ENCODE measurements around the gene PREPL.

DNA sequence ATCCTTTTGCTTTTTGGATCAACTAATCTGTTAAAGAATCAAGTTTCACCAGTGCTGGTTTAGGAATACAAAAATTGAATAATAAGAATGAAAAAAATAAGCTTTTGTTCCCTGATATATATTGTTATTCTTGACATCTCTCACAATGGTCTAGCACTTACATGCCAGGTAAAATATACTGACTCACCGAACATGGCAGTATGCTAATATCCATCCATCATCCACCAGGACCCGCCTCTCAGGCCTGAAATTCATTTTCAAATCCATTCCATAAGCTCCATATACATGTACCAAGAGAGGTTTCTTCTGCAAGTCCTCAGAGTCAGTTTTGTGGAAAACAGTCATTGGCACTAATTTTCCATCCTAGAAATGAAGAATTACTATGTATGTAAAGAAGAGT, 32.5 kb downstream of the PREPL start:
- no peak for TF ChIP-seq EZH2 (IDR thresholded peaks at IDR 0.05; ENCODE audit: low read depth, unreplicated experiment)
- TF ChIP-seq, protein P1, sequence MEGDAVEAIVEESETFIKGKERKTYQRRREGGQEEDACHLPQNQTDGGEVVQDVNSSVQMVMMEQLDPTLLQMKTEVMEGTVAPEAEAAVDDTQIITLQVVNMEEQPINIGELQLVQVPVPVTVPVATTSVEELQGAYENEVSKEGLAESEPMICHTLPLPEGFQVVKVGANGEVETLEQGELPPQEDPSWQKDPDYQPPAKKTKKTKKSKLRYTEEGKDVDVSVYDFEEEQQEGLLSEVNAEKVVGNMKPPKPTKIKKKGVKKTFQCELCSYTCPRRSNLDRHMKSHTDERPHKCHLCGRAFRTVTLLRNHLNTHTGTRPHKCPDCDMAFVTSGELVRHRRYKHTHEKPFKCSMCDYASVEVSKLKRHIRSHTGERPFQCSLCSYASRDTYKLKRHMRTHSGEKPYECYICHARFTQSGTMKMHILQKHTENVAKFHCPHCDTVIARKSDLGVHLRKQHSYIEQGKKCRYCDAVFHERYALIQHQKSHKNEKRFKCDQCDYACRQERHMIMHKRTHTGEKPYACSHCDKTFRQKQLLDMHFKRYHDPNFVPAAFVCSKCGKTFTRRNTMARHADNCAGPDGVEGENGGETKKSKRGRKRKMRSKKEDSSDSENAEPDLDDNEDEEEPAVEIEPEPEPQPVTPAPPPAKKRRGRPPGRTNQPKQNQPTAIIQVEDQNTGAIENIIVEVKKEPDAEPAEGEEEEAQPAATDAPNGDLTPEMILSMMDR (conservative IDR thresholded peaks at IDR 0.05; ENCODE audit: low read depth in 2 of 2): no peak
- TF ChIP-seq STAT1 (IDR thresholded peaks at IDR 0.05; ENCODE audit: unreplicated experiment): no peak
- no peak for TF ChIP-seq ZNF114 (CRISPR knock-in tag; IDR thresholded peaks at IDR 0.05)
- TF ChIP-seq EZH2phosphoT487 (IDR thresholded peaks at IDR 0.05; ENCODE audit: unreplicated experiment): no peak
